Prostate gland (tissue), 2 donors: ENCODE measurements around the gene BICC1.

ENCODE experiments used
- POLR2A ChIP-seq: fragments of 450-650 bp; IDR thresholded peaks from one replicate; pipeline ENCODE4 v1.6.1; 2016; ENCODE audit warnings: antibody characterized with exemption, mild to moderate bottlenecking
- POLR2AphosphoS5 ChIP-seq: sonication (generic); formaldehyde crosslinking; IDR thresholded peaks from one replicate; pipeline ENCODE4 v1.6.1; 2017; ENCODE audit warnings: antibody characterized with exemption
- TF ChIP-seq, protein P1 (sequence below), 4 experiments: fragments of 200-600 bp in 2 of 4; fragments of 450-650 bp in 2 of 4; sonication (generic) in 2 of 4; IDR thresholded peaks; 1 replicate in 3 of 4; 2 replicates in 1 of 4; pipeline ENCODE4 v1.5.1; 2016 to 2019; ENCODE audit warnings: antibody characterized with exemption in 4 of 4, mild to moderate bottlenecking in 2 of 4, moderate library complexity in 2 of 4

DNA sequence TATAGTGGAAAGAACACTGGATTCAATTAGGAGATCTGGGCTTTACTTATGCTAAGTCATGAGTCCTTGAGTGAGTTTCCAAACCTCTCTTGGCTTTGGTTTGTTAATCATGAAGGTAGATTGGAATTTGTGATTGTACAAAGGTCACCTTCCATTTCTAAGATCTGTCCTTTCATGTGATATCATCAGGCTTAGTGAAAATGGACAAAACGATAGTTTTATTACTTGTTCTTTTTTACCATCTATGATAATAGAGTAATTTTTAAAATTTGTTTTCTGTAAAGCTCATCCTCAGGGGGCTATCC lies 309.0 kb downstream of the BICC1 start:
- TF ChIP-seq, protein P1, sequence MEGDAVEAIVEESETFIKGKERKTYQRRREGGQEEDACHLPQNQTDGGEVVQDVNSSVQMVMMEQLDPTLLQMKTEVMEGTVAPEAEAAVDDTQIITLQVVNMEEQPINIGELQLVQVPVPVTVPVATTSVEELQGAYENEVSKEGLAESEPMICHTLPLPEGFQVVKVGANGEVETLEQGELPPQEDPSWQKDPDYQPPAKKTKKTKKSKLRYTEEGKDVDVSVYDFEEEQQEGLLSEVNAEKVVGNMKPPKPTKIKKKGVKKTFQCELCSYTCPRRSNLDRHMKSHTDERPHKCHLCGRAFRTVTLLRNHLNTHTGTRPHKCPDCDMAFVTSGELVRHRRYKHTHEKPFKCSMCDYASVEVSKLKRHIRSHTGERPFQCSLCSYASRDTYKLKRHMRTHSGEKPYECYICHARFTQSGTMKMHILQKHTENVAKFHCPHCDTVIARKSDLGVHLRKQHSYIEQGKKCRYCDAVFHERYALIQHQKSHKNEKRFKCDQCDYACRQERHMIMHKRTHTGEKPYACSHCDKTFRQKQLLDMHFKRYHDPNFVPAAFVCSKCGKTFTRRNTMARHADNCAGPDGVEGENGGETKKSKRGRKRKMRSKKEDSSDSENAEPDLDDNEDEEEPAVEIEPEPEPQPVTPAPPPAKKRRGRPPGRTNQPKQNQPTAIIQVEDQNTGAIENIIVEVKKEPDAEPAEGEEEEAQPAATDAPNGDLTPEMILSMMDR (IDR thresholded peaks at IDR 0.05), result no peak
- no peak for TF ChIP-seq POLR2AphosphoS5
- TF ChIP-seq POLR2A, result no peak
